MM.1S (cell line): ENCODE data around the gene CCDC152.

Experiments used
- EZH2 ChIP-seq: fragments of 300-600 bp; sonication (generic); optimal IDR thresholded peaks from 2 replicates; pipeline ENCODE3; 2017; ENCODE audit warnings: low read depth, mild to moderate bottlenecking, antibody characterized with exemption, low read length, mixed read lengths
- TF ChIP-seq, protein P1 (sequence below): fragments of 300-600 bp; sonication (generic); IDR thresholded peaks from 2 replicates; pipeline ENCODE4 v1.5.1; 2016; ENCODE audit warnings: antibody characterized with exemption, low read length, mixed read lengths

DNA sequence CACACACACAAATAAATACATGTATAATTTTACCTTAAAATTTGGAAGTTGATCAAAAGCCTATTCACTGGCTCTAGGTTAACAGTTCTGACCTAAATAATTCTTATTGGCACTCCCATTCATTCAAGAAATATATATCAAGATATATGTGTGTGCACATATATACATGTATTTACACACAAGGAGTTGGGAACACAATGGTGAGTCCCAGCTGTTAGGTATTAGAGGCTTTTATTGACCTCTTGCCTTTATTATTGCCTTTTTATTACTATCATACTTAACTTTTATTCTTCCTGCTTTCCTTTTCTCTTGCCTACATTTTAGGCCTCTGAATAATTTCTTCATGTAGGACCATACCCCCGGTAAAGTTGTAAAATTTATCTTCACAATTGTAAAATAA lies 25.0 kb downstream of the CCDC152 start:
- TF ChIP-seq, protein P1, sequence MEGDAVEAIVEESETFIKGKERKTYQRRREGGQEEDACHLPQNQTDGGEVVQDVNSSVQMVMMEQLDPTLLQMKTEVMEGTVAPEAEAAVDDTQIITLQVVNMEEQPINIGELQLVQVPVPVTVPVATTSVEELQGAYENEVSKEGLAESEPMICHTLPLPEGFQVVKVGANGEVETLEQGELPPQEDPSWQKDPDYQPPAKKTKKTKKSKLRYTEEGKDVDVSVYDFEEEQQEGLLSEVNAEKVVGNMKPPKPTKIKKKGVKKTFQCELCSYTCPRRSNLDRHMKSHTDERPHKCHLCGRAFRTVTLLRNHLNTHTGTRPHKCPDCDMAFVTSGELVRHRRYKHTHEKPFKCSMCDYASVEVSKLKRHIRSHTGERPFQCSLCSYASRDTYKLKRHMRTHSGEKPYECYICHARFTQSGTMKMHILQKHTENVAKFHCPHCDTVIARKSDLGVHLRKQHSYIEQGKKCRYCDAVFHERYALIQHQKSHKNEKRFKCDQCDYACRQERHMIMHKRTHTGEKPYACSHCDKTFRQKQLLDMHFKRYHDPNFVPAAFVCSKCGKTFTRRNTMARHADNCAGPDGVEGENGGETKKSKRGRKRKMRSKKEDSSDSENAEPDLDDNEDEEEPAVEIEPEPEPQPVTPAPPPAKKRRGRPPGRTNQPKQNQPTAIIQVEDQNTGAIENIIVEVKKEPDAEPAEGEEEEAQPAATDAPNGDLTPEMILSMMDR: no peak
- TF ChIP-seq EZH2: no peak
